ENCODE results near the gene XCL2.
"Not testable (repeated sequence)": the region's sequence is repeated elsewhere in the genome, so short reads cannot be mapped to it uniquely, and the experiment has no call there.

The XCL2 gene

DNA sequence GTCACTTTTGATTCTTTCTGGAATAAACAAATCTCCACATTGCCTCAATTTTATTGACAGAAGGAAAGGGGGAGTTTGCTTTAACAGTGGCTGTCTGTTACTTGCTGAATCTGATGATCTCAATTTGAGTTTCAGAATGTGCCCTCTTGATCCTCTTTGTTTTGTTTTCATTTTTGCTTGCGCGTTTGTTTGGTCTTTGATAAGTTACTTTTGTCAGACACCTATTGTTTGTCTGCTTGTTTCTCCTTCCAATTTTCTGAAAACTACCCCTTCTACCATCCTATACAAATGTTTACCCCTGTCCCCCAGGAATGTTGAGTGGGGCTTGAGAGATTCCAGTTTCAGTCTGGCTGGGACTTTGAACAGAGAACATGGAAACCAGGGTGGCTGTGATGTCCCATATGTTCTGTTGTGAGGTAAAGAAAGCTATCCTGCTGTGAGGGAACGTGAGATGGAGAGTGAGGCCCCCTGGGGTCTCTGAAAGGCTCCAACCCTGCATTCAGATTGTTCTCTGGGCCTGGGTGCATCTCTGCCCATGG, 11.8 kb upstream of the XCL2 start:
- DNase-seq = no peak

DNA sequence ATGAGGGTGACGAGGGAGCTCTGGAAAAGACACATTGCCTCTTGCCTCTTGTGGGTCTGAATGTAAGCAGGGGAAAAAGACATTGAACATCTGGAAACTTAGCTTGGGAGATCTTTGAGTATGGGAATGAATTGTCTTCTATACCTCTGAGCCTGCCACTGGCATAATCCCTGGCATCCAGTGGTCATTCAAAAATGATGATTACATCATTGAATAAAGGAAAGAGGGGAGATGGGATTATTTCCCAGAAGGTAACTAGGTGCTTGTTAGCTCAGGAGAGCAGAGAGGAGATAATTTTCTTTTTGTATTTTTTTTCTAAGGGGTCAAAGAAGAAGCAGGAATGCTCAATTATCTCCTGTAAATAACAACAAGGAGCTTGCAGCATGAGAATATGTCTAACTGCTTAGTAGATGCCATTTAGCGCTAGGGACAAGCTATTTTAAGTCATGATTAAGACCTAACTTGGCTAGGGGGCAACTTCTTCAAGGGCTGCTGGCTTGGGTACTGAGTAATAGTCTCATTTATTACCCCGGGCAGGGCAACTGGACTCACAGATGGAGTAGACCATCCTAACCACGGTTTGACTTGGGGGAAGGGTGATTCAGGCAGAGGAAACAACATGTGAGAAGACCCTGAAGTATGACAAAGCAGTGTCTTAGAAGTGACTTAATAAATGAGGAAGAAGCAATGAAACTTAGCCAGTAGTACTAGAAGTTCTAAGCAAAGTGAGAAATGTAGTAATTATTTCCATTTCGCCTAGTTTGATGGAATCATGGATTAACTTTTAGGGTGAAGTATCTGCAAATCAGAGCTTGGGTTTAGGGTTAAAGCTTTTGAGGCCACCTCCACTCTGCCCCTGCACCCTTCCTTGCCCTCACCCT, 11.0 kb upstream of the XCL2 start:
- DNase-seq = no peak

DNA sequence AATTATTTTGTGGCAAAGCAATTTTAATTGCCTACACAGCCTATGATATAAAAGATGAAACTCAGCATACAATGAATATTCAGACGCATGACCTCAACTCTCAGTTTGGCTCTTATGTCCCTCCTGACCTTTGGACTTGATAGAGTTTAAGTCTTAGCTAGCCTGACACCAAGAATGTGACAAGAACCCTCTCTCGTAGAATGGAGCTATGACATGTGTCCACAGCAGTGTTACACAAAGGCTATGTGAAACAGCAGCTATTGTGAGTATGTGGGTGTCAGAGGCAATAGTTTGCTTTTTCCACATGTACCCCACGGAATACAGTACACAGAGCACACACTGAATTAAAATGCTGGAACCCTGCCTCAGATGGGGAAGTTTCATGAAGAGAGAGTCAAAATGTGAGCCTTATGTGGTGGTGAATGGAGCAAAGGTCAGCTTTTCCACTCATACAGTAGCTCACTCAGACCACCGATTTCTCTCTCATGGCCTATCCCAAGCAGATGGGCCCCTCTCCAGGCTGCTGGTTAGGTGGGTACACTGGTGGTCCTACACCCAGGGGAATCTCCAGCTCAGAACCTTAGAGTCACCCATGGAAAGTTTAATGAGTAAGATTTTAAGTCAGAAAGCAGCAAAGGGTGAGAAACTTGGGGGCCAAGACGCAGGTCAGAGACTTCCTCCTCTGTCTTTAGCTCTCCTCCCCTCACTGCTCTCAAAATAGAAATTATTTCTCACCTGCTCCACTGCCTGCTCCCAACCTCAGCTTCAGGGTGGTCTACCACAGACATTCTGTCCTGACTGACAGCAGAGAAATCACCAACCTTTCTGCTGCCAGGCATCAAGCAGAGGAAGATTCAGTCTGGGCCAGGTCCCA, 10.1 kb upstream of the XCL2 start:
- DNase-seq = no peak

DNA sequence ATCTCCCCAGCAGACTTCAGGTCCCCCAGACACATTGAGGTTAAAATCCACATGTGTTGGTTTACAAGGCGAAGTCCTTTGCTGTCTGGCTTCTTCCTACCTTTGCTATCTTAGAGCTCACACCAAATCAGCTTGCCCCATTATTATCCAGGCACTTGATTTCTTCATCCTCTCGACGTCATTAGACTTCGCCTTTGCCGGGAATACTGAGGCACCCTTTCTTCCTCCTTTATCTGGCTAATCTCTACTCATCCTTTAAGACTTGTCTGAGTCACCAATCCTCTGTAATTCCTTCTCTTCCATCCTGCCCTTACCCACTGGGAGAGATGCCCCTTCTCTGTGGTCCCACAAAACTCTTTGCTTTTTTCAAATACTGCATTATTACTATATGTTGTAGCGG, 9.2 kb upstream of the XCL2 start:
- no peak for DNase-seq

DNA sequence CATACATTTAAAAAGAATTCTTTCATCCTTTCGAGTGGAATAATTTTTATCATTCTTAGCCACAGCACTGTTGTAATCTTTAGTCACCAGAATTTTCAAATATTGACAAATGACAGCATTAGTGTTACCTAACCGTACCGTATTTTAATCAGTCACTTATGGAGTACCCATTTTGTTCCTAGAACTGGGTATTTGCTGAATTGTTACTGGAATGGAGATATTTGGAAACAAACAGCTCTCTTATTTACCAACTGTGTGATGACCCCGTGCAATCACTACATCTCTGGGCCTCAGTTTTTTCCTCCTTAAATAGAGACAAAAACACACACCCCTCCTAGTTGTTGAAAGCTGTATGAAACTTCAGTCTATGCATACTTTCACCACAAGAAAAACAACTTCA, 7.9 kb upstream of the XCL2 start:
- DNase-seq = no peak

DNA sequence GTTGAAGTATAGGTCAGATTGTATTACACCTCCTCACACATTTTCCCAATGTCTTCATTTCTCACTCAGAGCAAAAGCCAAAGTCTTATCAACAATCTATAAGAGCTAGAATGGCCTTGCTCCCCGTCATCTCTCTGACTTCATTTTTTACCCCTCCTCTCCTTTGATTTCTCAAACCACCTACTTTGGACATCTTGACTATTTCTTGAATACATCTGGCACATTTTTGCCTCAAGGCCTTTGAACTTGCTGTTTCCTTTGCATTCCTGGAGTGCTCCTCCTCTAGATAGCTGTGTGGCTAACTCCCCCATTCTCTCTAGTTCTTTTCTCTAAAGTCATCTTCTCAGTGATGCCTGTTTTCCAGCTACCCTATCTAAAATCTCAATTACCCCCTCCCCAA, 7.2 kb upstream of the XCL2 start:
- no peak for DNase-seq

DNA sequence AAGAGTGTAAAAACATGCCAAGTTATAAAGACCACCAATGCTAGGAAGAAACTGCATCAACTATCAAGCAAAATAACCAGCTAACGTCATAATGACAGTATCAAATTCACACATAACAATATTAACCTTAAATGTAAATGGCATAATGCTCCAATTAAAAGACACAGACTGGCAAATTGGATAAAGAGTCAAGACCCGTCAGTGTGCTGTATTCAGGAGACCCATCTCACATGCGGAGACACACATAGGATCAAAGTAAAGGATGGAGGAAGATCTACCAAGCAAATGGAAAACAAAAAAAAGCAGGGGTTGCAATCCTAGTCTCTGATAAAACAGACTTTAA, 2.7 kb upstream of the XCL2 start:
- not testable (repeated sequence) for DNase-seq

DNA sequence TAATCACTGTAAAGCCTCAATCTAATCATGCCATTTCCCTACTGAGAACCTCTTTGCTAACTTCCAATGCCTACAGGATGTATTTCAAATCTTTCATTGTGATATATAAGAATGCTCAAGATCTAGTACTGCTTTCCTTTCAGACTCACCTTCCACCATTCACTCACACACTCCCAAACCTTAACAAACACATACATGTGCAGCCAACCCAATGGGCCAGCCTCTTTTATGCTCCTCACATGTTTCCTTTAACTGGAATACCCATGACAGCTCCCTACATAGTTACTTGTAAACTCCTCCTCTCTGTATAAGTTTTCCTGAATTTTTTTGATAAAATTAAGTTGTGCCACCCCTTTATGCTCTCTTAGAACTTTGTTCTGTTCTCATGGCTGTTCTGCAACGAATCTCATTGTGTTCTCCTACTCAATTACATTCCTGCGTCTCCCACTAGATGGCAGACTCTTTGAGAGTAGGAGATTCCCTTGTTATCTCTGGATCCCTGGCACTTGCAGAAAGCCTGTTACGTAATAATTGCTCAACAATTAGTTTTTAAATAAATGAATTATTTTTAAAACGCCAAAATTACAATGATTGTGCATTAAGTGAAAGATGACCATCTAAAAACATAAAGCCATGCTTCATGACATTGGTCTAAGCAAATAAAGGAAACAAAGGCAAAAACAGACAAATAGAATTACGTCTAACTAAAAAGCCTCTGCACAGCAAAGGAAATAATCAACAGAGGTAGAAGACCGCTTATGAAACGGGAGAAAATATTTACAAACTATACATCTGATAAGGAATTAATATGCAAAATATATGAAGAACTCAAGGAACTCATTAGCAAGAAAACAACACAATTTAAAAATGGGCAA, 2.1 kb upstream of the XCL2 start:
- not testable (repeated sequence) for DNase-seq

DNA sequence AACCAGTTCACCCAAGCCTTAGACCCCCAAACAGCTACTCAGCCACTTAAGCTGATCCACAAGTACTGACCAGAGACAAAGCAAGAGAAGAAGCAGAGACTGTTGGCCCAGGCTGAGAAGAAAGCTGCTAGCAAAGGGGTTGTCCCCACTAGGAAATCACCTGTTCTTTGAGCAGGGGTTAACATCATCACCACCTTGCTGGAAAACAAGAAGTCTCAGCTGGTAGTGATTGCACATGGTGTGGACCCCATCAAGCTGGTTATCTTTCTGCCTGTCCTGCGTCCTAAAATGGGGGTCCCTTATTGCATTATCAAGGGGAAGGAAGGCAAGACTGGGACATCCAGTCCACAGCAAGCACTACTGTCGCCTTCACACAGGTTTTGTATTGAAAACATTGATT, 819 bp downstream of the XCL2 start:
- DNase-seq = not testable (repeated sequence)

DNA sequence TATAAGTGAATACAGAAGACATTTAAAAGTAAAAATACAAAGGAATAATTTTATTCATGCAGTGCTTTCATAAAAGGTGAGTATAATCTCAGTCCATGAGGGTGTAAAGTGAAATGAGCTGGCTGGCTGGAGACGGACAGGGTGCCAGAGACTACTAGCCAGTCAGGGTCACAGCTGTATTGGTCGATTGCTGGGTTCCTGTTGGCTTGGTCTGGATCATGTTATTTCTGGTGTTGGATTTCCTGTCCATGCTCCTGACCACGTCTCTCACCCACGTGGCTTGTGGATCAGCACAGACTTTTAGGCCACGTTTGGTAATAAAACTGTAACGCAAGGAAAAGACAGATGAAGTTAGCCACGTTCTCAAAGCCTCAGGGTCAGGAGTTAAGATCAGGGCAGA, 3.0 kb downstream of the XCL2 start:
- DNase-seq = not testable (repeated sequence)

DNA sequence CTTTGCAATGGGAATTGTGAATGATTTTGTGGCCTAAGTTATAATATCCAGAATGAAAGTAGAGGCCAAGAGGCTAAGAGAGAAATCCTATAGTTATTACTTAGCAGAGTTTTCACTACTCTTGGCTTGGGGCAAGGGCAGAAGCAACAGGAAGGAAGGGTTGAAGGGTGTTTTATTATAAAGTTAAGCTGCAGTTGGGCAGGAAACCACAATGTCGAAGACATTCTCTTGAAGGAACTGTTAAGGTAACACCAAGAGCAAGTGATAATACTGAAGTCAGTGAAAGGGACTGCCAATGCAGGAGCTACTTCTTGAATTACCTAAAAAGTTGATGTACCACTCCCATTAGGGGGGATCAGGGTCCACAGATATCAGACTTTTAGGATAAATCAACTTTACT, 8.3 kb downstream of the XCL2 start:
- no peak for DNase-seq

DNA sequence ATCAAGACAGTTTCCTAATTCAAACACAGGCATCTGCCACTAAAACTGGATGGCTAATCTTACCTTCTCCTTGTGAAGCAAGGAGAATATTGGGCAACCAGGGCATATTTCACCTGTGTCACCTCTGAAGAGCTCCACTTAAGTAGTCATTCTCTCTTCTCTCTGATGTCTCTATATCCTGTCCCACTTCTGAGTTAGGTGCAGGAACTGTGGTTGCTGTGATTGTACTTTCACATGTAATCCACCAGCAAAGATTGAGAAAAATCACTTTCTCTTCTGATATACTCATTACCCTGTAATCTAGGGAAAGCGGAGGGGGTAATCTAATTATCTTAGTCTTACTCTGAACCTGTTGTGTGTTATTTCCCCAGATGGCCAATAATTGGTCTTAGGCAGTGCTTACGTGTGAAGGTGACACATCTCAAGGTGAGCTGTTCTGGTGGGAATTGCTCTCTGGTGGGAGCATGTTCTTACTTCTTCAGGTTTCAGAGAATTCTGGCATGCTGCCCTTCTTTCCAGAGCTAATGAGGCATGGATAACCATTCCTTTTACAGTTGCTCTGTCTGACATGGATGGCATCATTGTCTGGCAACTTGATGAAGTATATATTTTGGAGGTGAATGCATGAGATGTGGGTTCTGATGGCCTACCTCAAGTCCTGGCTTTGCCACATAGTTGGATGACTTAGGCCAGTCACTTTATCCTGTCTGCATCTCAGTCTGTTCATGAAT, 12.0 kb downstream of the XCL2 start:
- DNase-seq = no peak

DNA sequence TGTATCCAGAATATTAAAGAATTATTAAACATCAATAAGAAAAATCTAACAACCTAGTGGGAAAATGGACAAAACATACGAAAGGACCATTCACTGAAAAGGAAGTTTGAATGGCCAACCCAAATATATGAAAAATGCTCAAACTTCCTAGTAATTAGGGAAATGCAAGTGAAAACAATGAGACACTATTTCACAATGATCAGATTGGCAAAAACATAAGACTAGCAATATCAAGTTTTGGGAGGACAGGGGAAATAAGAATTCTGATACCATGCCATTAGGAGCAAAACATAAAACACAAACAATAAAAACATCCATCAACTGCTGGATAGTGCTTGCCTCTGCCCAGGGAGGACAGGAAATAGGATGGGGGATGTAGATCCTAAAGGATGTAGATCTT, 14.3 kb downstream of the XCL2 start:
- no peak for DNase-seq

DNA sequence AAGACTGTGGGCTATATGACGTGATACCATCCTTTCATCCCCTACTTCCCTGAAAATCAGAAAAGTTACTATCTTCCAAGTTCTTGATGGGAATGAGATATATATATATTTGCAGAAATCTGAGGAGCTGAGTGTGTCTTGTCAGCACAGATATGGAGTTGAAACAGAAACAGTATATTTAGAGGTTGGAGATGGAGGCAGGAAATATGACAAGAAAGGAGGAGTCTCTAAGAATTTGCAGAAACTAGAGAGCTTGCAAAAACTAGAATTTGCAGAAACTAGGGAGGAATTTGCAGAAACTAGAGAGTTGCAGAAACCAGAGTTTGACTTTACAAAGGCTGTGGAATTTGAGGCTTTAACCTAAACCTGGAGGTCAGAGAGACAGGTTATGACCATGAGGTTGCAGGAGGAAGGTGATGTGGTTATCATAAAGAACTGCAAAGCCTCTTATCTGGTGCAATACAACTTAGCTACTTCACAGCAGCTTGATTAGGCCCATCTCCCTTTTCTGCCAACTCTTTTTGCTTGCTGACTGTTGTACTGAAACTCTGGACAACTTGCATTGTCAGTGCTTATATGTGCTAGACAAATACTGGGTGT, 22.3 kb downstream of the XCL2 start:
- no peak for DNase-seq

DNA sequence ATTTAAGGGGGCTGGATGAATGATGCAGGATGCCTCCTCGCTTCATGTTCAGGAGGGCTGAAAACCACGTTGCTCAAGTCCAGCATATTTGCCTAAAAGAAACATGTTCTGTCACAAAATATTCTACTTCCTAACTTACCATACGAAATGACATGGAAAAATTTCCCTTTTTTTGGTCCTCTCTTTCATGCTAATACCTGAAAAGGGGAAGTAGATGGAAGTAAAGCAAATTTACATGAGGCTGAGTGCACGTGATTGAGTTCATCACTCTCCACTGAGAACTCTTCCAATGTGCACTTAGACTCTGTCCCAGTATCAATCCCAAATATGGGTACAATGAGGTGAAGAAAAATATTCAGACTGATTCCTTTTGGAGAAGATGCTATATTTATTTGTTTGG, 23.0 kb downstream of the XCL2 start:
- DNase-seq = no peak

DNA sequence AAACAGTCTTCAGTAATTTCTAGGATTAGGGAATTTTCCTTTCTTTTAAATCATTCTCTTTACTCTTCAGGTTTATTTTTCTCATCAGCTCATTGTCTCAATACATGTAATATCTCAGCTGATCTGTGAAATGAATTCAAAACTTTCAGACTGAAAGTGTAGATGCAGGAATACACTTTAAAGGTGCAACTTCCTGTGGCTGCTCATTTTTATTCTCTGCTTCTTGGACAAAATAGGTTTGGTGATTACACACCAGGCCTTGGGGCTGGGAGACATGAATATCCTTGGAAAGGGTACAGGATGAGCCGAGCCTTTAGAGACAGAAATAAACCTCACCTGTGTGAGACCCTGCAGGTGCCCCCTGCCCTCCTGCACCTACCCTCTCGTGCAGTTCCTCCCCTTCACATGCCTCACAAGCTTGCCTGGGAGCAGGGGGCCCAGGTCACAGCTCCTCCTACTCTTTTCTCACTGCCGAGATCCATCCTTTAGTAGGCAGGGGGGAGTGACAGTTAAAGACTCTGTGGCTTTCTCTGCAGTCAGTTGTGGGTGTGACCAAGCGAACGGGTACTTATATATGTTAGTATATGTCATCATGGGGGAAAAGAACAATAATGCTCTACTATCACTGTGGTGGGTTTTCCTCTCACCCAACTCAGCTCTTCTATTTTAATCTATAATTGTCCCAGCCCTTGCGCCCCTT, 23.6 kb downstream of the XCL2 start:
- DNase-seq = no peak

DNA sequence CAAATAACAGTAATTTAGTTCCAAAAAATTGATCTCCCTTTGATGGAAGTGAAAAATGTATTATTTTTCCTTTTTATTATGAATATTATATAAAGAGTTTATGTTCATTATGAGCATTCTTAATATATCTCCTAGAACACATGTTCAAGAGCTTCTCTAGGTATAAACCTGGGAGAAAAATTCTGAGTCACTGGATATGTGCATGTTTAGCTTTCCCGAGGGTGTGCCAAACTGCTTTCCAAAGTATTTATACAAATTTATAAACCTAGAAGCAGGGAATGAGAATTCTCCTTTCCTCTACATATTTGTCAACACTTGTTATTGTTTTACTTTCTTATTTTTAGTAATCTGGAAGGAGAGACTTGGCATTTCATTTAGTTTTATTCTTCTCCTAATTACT, 25.0 kb downstream of the XCL2 start:
- no peak for DNase-seq

DNA sequence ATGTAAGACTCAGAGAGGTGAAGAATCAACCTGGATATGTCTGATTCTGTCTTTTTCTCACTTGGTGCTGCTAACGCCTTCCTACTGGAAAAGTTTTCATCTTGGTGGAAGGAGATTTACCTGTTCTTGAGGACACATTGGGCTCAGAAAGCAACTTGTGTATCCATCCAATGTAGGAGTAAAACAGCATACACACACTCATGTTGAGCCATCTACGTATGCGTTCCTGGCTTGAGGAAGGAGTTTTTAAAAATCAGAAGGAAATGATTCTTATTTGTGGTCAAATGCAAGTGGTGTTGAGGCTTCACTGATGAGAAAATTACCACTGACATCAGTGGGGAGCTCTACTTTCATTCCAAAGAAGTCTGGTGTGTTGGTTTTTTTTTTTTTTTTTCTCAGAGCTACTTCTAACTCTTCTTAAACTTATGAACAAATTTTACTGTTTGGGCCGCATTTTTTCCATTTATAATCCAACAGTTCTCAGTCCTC, 25.6 kb downstream of the XCL2 start:
- no peak for DNase-seq

DNA sequence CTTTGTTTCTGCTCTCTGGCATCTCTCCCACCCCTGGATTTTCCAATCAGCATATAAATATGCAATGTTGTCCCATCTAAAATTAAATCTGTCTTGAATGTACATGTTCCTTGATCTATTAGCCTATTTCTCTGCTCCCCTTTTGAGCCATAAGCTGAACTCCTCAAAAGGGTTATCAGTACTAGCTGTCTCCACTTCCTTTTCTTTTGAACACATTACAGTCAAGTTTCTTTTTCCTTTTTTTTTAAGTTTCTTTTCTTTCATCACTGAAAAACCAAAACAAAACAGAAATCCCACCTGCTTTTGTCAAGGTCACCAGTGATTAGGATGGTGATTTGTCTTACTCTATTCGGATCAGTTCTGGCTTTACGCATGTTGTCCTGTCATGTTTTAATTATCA, 29.3 kb downstream of the XCL2 start:
- DNase-seq = no peak

DNA sequence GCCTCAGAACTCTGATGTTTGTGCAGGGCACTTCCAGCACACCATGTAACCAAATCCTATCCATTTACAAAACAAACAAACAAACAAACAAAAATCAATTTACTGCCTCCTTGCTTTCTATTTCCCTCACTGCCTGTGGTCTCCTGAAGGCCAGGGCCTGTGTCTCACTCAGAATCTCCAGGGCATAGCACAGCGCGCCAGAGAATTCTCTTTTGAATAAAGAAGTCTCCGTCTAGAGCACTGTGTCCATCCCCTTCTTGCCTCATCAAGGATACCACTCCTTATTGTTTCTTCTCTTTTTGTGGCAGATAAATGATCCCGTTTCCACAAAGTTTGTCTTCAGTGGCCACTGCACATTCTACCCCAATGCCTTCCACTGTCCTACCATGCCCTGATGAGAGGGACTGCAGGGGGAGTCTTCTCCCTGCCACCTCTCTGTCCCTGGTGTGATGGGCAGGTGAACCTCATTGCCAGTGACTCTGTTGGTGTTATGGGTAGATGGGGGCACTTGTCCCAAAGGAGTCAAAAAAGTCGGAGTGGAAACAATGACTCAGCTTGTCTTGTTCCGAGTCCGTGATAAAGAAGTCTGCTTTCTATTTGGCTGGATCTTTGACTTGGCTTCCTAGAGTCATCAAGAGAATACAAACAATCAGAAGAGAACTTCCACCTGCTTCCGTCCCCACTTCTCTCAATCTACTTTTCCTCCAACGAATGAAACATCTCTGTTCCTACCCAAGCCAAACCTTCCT, 30.0 kb downstream of the XCL2 start:
- no peak for DNase-seq
